Measurements from ENCODE around the gene CPNE7. TPM values are rescaled to one million over a fixed set of nuclear protein-coding genes. Genes with fewer than 3 reads are reported as not detected.

The CPNE7 gene
- total RNA-seq, 1 experiment from 2014 or later: 108 TPM

DNA sequence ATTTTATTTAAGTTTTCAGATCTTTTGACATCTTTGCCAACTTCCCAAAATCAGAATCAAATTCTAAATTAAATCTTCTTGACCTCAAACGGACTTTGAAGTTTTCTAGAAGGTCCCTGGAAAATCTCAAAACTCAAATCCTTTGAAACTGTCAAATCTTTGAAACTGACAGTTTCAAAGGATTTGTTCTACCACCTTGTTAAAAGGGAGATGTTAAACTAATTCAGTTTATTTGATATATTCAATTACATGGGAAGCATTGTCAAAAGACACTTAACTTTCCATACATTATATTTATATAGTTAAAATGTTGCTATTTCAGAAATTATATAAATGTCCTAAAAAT is 34.5 kb downstream of the CPNE7 start:
- H3K4me1 ChIP-seq (ENCODE audit: insufficient read depth, low read length, poor library complexity, severe bottlenecking): no peaks in the 10 kb centered on the region
- no peak overlapping the region for H3K27ac ChIP-seq (ENCODE audit: low read depth, low read length, poor library complexity, severe bottlenecking)
- H3K27me3 ChIP-seq (replicated peaks; ENCODE audit: insufficient read depth, low read depth, low read length, poor library complexity): no peaks in the 10 kb centered on the region
- intact Hi-C loops (cut with micrococcal nuclease; ENCODE audit: unreplicated experiment): no loop called here
- no peaks in the 10 kb centered on the region for H3K9me3 ChIP-seq (ENCODE audit: low read depth, low read length, poor library complexity, severe bottlenecking)
- no peaks in the 10 kb centered on the region for H3K36me3 ChIP-seq (ENCODE audit: insufficient read depth, low read length, poor library complexity, severe bottlenecking)
- no TSS peak for BruUV-seq (replicated peaks)
- DNase-seq (ENCODE audit: low spot score): no peak
- no peak overlapping the region for H3K4me3 ChIP-seq (ENCODE audit: low read depth, low read length, poor library complexity, severe bottlenecking)
- ChIA-PET POLR2A (ENCODE audit: low non-redundant PET) (no interaction called here), CTCF (no interaction called here)
- no peak for TF ChIP-seq EZH2 (IDR thresholded peaks at IDR 0.05; ENCODE audit: borderline replicate concordance, low read depth, low read length, poor library complexity, severe bottlenecking)
- TF ChIP-seq, protein P1, sequence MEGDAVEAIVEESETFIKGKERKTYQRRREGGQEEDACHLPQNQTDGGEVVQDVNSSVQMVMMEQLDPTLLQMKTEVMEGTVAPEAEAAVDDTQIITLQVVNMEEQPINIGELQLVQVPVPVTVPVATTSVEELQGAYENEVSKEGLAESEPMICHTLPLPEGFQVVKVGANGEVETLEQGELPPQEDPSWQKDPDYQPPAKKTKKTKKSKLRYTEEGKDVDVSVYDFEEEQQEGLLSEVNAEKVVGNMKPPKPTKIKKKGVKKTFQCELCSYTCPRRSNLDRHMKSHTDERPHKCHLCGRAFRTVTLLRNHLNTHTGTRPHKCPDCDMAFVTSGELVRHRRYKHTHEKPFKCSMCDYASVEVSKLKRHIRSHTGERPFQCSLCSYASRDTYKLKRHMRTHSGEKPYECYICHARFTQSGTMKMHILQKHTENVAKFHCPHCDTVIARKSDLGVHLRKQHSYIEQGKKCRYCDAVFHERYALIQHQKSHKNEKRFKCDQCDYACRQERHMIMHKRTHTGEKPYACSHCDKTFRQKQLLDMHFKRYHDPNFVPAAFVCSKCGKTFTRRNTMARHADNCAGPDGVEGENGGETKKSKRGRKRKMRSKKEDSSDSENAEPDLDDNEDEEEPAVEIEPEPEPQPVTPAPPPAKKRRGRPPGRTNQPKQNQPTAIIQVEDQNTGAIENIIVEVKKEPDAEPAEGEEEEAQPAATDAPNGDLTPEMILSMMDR (conservative IDR thresholded peaks at IDR 0.05; ENCODE audit: low read depth, low read length): no peak

GRCh38 chr16:89612415-89613166 is 37.0 kb downstream of the CPNE7 start:
- BruUV-seq (replicated peaks): no TSS peak
- DNase-seq (ENCODE audit: low spot score): no peak
- intact Hi-C loops (cut with micrococcal nuclease; ENCODE audit: unreplicated experiment): no loop called here
- H3K36me3 ChIP-seq (ENCODE audit: insufficient read depth, low read length, poor library complexity, severe bottlenecking): no peaks in the 10 kb centered on the region
- H3K9me3 ChIP-seq (ENCODE audit: low read depth, low read length, poor library complexity, severe bottlenecking): no peaks in the 10 kb centered on the region
- ChIA-PET POLR2A (ENCODE audit: low non-redundant PET) (no interaction called here), CTCF (no interaction called here)
- H3K27ac ChIP-seq (ENCODE audit: low read depth, low read length, poor library complexity, severe bottlenecking): no peak overlapping the region
- H3K27me3 ChIP-seq (replicated peaks; ENCODE audit: insufficient read depth, low read depth, low read length, poor library complexity): no peaks in the 10 kb centered on the region
- TF ChIP-seq, protein P1 (conservative IDR thresholded peaks at IDR 0.05; ENCODE audit: low read depth, low read length): no peak
- no peak for TF ChIP-seq EZH2 (IDR thresholded peaks at IDR 0.05; ENCODE audit: borderline replicate concordance, low read depth, low read length, poor library complexity, severe bottlenecking)
- H3K4me3 ChIP-seq (ENCODE audit: low read depth, low read length, poor library complexity, severe bottlenecking): no peak overlapping the region
- H3K4me1 ChIP-seq (ENCODE audit: insufficient read depth, low read length, poor library complexity, severe bottlenecking): peaks cover 14% of the 10 kb centered on the region

DNA sequence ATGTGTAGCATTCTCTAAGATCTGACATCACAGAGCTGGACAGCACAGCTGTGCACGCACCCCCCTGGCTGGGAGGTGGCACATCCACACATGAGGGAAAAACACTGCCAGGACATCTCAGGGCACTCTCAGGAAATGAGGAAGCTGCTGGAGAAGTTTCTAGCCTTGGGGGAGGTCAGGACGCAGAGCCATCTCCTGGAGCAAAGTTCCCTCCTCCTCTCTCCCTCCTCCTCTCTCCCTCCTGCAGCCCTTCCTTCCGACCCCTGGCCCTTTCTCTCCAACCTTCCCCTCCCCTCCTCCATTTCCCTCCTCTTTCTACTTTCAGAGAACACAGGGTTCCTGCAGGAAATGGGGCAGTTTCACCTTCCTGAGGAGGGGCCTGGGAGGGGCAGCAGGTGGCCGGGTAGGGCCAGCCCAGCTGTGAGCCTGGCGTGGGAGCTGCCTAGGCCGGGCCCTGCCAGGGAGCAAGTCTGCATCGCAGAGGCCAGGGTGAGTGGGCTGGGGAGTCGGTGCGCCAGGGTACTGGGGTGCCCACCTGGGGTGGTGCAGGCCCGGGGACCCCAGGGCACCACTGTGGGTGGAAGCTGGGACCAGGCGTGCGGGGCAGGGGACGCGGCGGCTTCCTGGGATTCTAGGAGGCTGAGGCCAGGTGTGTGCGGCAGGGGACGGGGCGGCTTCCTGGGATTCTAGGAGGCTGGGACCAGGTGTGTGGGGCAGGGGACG is 37.8 kb downstream of the CPNE7 start, which contains the start of gene DPEP1:
Gene DPEP1 (plus strand): TSS at position 412 of the 723 bp plus-strand sequence. CDS start 16,769 bp downstream, outside the sequence.
- Histone ChIP-seq H3K4me3 (ENCODE audit: low read depth, low read length, poor library complexity, severe bottlenecking) (no peak within 1 kb of the TSS), H3K9me3 (ENCODE audit: low read depth, low read length, poor library complexity, severe bottlenecking) (no peaks in the 10 kb centered on the region), H3K27me3 (replicated peaks; ENCODE audit: insufficient read depth, low read depth, low read length, poor library complexity) (no peaks in the 10 kb centered on the region), H3K36me3 (ENCODE audit: insufficient read depth, low read length, poor library complexity, severe bottlenecking) (no peaks in the 10 kb centered on the region), H3K4me1 (ENCODE audit: insufficient read depth, low read length, poor library complexity, severe bottlenecking) (peaks cover 18% of the 10 kb centered on the region), H3K27ac (ENCODE audit: low read depth, low read length, poor library complexity, severe bottlenecking) (no peak within 1 kb of the TSS)
- intact Hi-C loops (cut with micrococcal nuclease; ENCODE audit: unreplicated experiment): no loop called here
- ChIA-PET CTCF (no interaction called here), POLR2A (ENCODE audit: low non-redundant PET) (no interaction called here)
- TF ChIP-seq, protein P1 (conservative IDR thresholded peaks at IDR 0.05; ENCODE audit: low read depth, low read length): no peak
- no peak for TF ChIP-seq EZH2 (IDR thresholded peaks at IDR 0.05; ENCODE audit: borderline replicate concordance, low read depth, low read length, poor library complexity, severe bottlenecking)
- DNase-seq (ENCODE audit: low spot score): no peak
- BruUV-seq (replicated peaks): no TSS peak
